OCI-LY3 (cell line): ENCODE measurements around the gene OPCML.

ENCODE experiments used
- H2AFZ ChIP-seq: fragments of 200-600, 300-600 bp; shearing (Covaris generic); 2 replicates; pipeline ENCODE4 v1.6.0; 2014; ENCODE audit warnings: antibody characterized with exemption, low read depth, low read length
- H3K27ac ChIP-seq: fragments of 200-600, 300-600 bp; sonication (generic); 2 replicates; pipeline ENCODE4 v1.5.1; 2014; ENCODE audit warnings: mild to moderate bottlenecking, low read length, moderate library complexity, mixed read lengths
- H3K27me3 ChIP-seq: fragments of 200-600, 300-600 bp; sonication (generic); 2 replicates; pipeline ENCODE4 v1.6.1; 2014; ENCODE audit warnings: low read depth, low read length, mixed read lengths
- H3K36me3 ChIP-seq: fragments of 200-600, 300-600 bp; sonication (generic); replicated peaks from 2 replicates; pipeline ENCODE3; 2014; ENCODE audit warnings: low read depth, low read length, mixed read lengths
- H3K4me1 ChIP-seq: fragments of 300-600, 200-600 bp; sonication (generic); 2 replicates; pipeline ENCODE4 v1.6.1; 2014; ENCODE audit warnings: low read length, mixed read lengths
- H3K4me2 ChIP-seq: fragments of 200-600, 300-600 bp; sonication (generic); 2 replicates; pipeline ENCODE4 v1.6.1; 2014; ENCODE audit warnings: low read length, mixed read lengths
- H3K4me3 ChIP-seq: fragments of 300-600, 200-600 bp; sonication (generic); 2 replicates; pipeline ENCODE4 v1.5.1; 2014; ENCODE audit warnings: antibody characterized with exemption, mild to moderate bottlenecking, low read length, moderate library complexity
- H3K79me2 ChIP-seq: fragments of 300-600, 200-600 bp; shearing (Covaris generic); 2 replicates; pipeline ENCODE4 v1.6.1; 2014; ENCODE audit warnings: mild to moderate bottlenecking, low read length, mixed read lengths
- H3K9ac ChIP-seq: fragments of 300-600, 200-600 bp; shearing (Covaris generic); 2 replicates; pipeline ENCODE4 v1.6.0; 2014; ENCODE audit warnings: mild to moderate bottlenecking, low read length, moderate library complexity
- H3K9me3 ChIP-seq: fragments of 200-600, 300-600 bp; shearing (Covaris generic); 2 replicates; pipeline ENCODE4 v1.6.1; 2014; ENCODE audit warnings: low read length, mixed read lengths; ENCODE audit not compliant: insufficient read depth
- H4K20me1 ChIP-seq: fragments of 200-600, 300-600 bp; sonication (generic); 2 replicates; pipeline ENCODE4 v1.6.1; 2016; ENCODE audit warnings: low read length, mixed read lengths; ENCODE audit not compliant: insufficient read depth
- EZH2phosphoT487 ChIP-seq: fragments of 200-600 bp; shearing (Covaris generic); IDR thresholded peaks from 2 replicates; pipeline ENCODE4 v1.6.1; 2018; ENCODE audit warnings: antibody characterized with exemption, mixed run types, low read depth
- TF ChIP-seq, protein P1 (sequence below): fragments of 200-600, 300-600 bp; sonication (generic); IDR thresholded peaks from 2 replicates; pipeline ENCODE4 v1.5.1; 2014; ENCODE audit warnings: antibody characterized with exemption, low read length, low read depth

OPCML gene

DNA sequence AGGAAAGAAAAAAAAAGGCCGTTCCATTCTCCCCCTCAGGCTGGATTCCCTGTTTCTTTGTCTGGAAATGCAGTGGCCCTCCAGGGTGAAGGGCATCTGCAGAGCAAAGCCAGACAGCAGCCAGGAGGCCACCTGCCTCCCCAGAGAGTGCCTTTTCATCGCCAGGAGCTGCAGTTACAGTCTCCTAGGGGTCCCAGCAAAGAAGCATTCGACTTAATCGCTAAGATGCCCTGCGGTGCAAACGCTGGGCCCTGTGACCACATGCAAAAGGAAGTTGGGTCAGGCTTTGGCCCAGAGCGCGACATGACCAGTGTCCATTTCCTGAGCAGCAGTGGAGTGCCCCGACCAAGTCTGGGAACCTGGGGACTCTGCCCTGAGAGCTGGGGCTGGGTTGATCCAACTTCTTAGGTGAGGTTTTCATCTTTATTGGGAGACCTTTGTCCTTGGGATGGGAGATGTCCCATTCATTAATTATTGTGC is 304.6 kb downstream of the OPCML start:
- no peaks in the 10 kb centered on the region for H3K9me3 ChIP-seq
- no peaks in the 10 kb centered on the region for H4K20me1 ChIP-seq
- H3K4me2 ChIP-seq = no peak overlapping the region
- H3K9ac ChIP-seq = no peak overlapping the region
- TF ChIP-seq, protein P1, sequence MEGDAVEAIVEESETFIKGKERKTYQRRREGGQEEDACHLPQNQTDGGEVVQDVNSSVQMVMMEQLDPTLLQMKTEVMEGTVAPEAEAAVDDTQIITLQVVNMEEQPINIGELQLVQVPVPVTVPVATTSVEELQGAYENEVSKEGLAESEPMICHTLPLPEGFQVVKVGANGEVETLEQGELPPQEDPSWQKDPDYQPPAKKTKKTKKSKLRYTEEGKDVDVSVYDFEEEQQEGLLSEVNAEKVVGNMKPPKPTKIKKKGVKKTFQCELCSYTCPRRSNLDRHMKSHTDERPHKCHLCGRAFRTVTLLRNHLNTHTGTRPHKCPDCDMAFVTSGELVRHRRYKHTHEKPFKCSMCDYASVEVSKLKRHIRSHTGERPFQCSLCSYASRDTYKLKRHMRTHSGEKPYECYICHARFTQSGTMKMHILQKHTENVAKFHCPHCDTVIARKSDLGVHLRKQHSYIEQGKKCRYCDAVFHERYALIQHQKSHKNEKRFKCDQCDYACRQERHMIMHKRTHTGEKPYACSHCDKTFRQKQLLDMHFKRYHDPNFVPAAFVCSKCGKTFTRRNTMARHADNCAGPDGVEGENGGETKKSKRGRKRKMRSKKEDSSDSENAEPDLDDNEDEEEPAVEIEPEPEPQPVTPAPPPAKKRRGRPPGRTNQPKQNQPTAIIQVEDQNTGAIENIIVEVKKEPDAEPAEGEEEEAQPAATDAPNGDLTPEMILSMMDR = no peak
- TF ChIP-seq EZH2phosphoT487 = no peak
- no peaks in the 10 kb centered on the region for H3K27me3 ChIP-seq
- no peaks in the 10 kb centered on the region for H3K79me2 ChIP-seq
- H3K4me1 ChIP-seq = no peaks in the 10 kb centered on the region
- no peak overlapping the region for H3K27ac ChIP-seq
- no peak overlapping the region for H2AFZ ChIP-seq
- no peak overlapping the region for H3K4me3 ChIP-seq
- no peaks in the 10 kb centered on the region for H3K36me3 ChIP-seq

DNA sequence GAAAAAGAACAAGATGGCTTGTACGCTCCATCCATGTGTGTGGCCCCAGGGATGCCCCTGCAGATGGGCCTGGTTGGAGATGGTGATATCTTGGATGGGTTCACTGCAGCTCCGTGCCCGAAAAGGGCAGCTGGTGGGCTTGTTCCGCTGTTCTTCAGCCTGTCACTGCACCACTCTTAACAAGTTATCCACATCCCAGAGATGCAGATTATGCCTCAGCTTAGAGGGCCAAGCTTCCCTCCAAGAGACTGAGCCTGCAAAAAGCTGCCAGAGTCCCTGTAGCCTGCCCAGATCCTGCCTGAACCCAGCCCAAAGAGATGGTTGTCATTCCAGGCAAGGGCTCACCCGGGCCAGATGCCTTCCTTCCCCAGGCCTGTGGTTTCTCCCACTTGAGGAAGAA is 308.0 kb downstream of the OPCML start:
- Histone ChIP-seq H3K4me1 (no peaks in the 10 kb centered on the region), H3K9me3 (no peaks in the 10 kb centered on the region), H3K36me3 (no peaks in the 10 kb centered on the region), H3K4me3 (no peak overlapping the region), H2AFZ (no peak overlapping the region), H3K27ac (no peak overlapping the region), H4K20me1 (no peaks in the 10 kb centered on the region), H3K9ac (no peak overlapping the region), H3K27me3 (no peaks in the 10 kb centered on the region), H3K79me2 (no peaks in the 10 kb centered on the region), H3K4me2 (no peak overlapping the region)
- no peak for TF ChIP-seq EZH2phosphoT487
- TF ChIP-seq, protein P1 = no peak

DNA sequence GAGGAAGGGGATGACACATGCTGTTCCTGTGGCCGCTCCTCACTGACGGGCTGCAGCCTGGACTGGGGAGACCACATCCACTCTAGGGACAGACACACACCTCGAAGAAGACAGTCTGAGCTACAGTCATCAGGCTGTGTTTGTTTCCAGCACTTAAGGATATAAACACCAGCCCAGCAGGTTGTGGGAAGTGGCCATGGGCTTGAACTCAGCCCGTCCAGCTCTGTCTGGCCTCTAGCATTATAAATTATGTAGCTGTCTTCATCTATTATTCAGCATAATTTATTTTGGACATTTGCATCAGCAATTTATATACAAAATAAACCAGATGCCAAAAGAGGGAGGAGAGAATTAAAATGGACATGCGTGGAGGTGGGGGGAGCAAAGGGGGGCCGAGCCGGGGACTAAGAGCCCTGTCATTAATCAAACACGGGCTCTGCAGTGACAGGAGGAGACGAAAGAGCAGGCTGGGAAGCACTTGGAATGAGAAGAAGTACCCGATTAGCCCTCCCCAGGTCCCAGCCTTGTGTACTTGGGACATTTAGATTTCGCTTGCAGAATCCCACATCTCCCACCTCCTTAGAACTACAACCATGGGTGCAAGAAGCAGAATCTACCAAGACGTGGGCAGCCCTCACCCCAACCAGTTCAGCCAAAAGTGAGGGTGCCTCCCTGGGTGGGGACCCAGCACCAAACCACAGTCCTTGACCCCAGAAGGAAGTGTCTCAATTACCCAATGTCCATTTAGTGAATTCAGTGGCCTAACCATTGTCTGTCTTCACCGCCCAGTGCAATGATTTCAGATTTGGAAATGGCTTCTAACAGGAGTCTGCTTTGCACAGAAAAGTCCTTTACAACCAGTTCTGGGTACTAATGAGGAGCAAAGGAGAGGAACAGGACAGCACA is 309.6 kb downstream of the OPCML start:
- Histone ChIP-seq H3K4me3 (no peak overlapping the region), H3K4me2 (no peak overlapping the region), H3K36me3 (no peaks in the 10 kb centered on the region), H3K79me2 (no peaks in the 10 kb centered on the region), H3K9ac (no peak overlapping the region), H4K20me1 (no peaks in the 10 kb centered on the region), H3K9me3 (no peaks in the 10 kb centered on the region), H3K27me3 (no peaks in the 10 kb centered on the region), H3K4me1 (no peaks in the 10 kb centered on the region), H3K27ac (no peak overlapping the region), H2AFZ (no peak overlapping the region)
- no peak for TF ChIP-seq EZH2phosphoT487
- TF ChIP-seq, protein P1 = no peak

DNA sequence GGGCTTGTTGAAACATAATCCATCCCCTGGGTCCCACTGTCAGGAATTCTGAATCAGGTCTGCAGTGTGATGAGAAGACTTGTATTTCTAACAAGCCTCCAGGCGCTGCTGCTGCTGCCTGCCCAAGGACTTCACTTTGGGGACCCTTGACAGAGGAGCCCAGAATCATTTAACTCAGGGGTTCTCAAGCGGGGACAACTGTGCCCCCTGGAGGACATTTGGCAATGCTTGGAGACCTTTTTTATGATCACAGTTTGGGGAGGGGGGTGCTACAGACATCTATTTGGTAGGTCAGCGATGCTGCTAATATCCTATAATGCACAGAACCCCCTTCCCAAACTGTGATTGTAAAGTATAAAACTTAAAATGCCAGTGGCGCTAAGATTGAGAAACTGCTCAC is 312.8 kb downstream of the OPCML start:
- H3K4me1 ChIP-seq = no peaks in the 10 kb centered on the region
- no peak overlapping the region for H2AFZ ChIP-seq
- no peak overlapping the region for H3K27ac ChIP-seq
- no peaks in the 10 kb centered on the region for H3K79me2 ChIP-seq
- H3K36me3 ChIP-seq = no peaks in the 10 kb centered on the region
- no peaks in the 10 kb centered on the region for H3K27me3 ChIP-seq
- H3K9me3 ChIP-seq = no peaks in the 10 kb centered on the region
- H4K20me1 ChIP-seq = no peaks in the 10 kb centered on the region
- H3K4me3 ChIP-seq = no peak overlapping the region
- no peak for TF ChIP-seq EZH2phosphoT487
- TF ChIP-seq, protein P1 = no peak; the same call in 1 of the 2 replicates
- H3K4me2 ChIP-seq = no peak overlapping the region
- H3K9ac ChIP-seq = no peak overlapping the region
